Embryonic facial prominence (tissue), 1 donor: Measurements from ENCODE around the gene SNORC.

Experiments
- DNase-seq: peaks from one replicate; pipeline ENCODE4 v3.0.0-alpha.2; 2016; ENCODE audit errors: extremely low spot score

Gene SNORC

GRCh38 chr2:232926431-232926939, 56.4 kb downstream of the SNORC start:
- no peak for DNase-seq

GRCh38 chr2:232927032-232927792, 57.1 kb downstream of the SNORC start:
- no peak for DNase-seq

- no peak for DNase-seq
These were observed 57.9 kb downstream of the SNORC start for GRCh38 chr2:232927793-232928550.
